ENCODE results near the gene ACOX3. TPM values are rescaled to one million over a fixed set of nuclear protein-coding genes. Genes with fewer than 3 reads are reported as not detected.
A peak's percentile ranks its signal among the peaks of the same experiment; 100 is the strongest.

Gene ACOX3
- polyA plus RNA-seq, 1 of the 3 experiments (the other 2 are of a cell fraction) = 8.4 TPM

DNA sequence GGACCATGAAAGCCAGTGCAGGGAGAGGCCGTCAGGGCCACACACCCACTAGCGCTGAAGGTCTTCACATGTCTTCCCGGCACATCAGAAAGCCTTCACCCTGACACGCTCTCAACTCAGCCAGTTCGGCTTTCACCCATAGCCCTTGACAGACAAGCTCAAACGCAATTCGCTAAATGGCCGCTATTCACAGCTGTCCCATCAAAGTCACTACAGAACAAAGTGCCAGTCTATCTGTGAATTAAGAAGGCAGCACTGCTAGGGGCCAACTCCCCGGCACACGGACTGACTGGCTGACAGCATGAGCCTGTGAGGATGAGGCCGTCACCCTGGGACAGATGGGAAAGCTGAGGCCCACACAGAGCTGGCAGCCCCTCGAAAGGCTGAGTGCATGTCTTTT is 45.7 kb downstream of the ACOX3 start:
- H3K4me2 ChIP-seq = no peak overlapping the region
- TF ChIP-seq FOSL2 (IDR thresholded peaks at IDR 0.05; ENCODE audit: borderline replicate concordance, low read depth) (no peak), TEAD4 (IDR thresholded peaks at IDR 0.05; ENCODE audit: borderline replicate concordance, insufficient read depth) (no peak), MEF2A (IDR thresholded peaks at IDR 0.05; ENCODE audit: borderline replicate concordance, low read depth) (no peak), CHD2 (IDR thresholded peaks at IDR 0.05; ENCODE audit: low read length, partially characterized antibody) (no peak), TCF12 (IDR thresholded peaks at IDR 0.05) (no peak), FOXM1 (IDR thresholded peaks at IDR 0.05; ENCODE audit: low read depth) (no peak), RAD21 (IDR thresholded peaks at IDR 0.05; ENCODE audit: low read length) (no peak), TAF1 (IDR thresholded peaks at IDR 0.05; ENCODE audit: borderline replicate concordance, low read depth, low read length) (no peak), MXI1 (IDR thresholded peaks at IDR 0.05; ENCODE audit: low read depth, low read length) (no peak), JUND (IDR thresholded peaks at IDR 0.05) (no peak), ELF1 (IDR thresholded peaks at IDR 0.05) (no peak), SMC3 (IDR thresholded peaks at IDR 0.05; ENCODE audit: low read depth, low read length) (no peak), EP300 (IDR thresholded peaks at IDR 0.05; ENCODE audit: borderline replicate concordance in 1 of 2, low read depth in 1 of 2, low read length in 1 of 2) (no peak), RXRA (IDR thresholded peaks at IDR 0.05; ENCODE audit: borderline replicate concordance, low read depth) (no peak)
- TF ChIP-seq, protein P1, sequence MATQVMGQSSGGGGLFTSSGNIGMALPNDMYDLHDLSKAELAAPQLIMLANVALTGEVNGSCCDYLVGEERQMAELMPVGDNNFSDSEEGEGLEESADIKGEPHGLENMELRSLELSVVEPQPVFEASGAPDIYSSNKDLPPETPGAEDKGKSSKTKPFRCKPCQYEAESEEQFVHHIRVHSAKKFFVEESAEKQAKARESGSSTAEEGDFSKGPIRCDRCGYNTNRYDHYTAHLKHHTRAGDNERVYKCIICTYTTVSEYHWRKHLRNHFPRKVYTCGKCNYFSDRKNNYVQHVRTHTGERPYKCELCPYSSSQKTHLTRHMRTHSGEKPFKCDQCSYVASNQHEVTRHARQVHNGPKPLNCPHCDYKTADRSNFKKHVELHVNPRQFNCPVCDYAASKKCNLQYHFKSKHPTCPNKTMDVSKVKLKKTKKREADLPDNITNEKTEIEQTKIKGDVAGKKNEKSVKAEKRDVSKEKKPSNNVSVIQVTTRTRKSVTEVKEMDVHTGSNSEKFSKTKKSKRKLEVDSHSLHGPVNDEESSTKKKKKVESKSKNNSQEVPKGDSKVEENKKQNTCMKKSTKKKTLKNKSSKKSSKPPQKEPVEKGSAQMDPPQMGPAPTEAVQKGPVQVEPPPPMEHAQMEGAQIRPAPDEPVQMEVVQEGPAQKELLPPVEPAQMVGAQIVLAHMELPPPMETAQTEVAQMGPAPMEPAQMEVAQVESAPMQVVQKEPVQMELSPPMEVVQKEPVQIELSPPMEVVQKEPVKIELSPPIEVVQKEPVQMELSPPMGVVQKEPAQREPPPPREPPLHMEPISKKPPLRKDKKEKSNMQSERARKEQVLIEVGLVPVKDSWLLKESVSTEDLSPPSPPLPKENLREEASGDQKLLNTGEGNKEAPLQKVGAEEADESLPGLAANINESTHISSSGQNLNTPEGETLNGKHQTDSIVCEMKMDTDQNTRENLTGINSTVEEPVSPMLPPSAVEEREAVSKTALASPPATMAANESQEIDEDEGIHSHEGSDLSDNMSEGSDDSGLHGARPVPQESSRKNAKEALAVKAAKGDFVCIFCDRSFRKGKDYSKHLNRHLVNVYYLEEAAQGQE (IDR thresholded peaks at IDR 0.05; ENCODE audit: low read depth, low read length) = no peak
- TF ChIP-seq, protein P2, sequence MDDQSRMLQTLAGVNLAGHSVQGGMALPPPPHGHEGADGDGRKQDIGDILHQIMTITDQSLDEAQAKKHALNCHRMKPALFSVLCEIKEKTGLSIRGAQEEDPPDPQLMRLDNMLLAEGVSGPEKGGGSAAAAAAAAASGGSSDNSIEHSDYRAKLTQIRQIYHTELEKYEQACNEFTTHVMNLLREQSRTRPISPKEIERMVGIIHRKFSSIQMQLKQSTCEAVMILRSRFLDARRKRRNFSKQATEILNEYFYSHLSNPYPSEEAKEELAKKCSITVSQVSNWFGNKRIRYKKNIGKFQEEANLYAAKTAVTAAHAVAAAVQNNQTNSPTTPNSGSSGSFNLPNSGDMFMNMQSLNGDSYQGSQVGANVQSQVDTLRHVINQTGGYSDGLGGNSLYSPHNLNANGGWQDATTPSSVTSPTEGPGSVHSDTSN (IDR thresholded peaks at IDR 0.05) = no peak
- TF ChIP-seq, protein P3, sequence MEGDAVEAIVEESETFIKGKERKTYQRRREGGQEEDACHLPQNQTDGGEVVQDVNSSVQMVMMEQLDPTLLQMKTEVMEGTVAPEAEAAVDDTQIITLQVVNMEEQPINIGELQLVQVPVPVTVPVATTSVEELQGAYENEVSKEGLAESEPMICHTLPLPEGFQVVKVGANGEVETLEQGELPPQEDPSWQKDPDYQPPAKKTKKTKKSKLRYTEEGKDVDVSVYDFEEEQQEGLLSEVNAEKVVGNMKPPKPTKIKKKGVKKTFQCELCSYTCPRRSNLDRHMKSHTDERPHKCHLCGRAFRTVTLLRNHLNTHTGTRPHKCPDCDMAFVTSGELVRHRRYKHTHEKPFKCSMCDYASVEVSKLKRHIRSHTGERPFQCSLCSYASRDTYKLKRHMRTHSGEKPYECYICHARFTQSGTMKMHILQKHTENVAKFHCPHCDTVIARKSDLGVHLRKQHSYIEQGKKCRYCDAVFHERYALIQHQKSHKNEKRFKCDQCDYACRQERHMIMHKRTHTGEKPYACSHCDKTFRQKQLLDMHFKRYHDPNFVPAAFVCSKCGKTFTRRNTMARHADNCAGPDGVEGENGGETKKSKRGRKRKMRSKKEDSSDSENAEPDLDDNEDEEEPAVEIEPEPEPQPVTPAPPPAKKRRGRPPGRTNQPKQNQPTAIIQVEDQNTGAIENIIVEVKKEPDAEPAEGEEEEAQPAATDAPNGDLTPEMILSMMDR (IDR thresholded peaks at IDR 0.05) = no peak
- TF ChIP-seq, protein P4, sequence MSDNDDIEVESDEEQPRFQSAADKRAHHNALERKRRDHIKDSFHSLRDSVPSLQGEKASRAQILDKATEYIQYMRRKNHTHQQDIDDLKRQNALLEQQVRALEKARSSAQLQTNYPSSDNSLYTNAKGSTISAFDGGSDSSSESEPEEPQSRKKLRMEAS (IDR thresholded peaks at IDR 0.05; ENCODE audit: low read depth) = no peak
- H3K9me3 ChIP-seq = no peaks in the 10 kb centered on the region
- H3K36me3 ChIP-seq (replicated peaks in 1 of 2; ENCODE audit: control insufficient read depth in 1 of 2, insufficient read depth in 2 of 2, low read length in 1 of 2) = peaks cover 11 to 22% of the 10 kb centered on the region in 2 experiments
- no peak overlapping the region for H3K9ac ChIP-seq
- ChIA-PET CTCF (interaction anchor here (0.6 to 6.8 kb wide), 6 partner anchors 9 to 218 kb away, joined by 3 to 41 read pairs (median 10); no protein-coding TSS in a partner anchor), POLR2A (interaction anchor here (0.9 kb wide), 1 partner anchor 9 kb away, joined by 3 read pairs; no protein-coding TSS in a partner anchor)
- whole genome bisulfite sequencing (ENCODE audit: low lambda C conversion rate) = 95% methylated on average over 8 of the region's 12 CpGs
- no peaks in the 10 kb centered on the region for H3K9me2 ChIP-seq
- H3K27ac ChIP-seq (ENCODE audit: low read depth in 2 of 2, low read length in 1 of 2) = peak overlapping the region; percentile 86 to 88; a peak in 1 of 4 replicates
- H3K4me1 ChIP-seq (ENCODE audit: control insufficient read depth in 1 of 2, insufficient read depth in 2 of 2, low read depth in 1 of 2, low read length in 1 of 2) = peaks cover 14 to 44% of the 10 kb centered on the region in 2 experiments
- H3K4me3 ChIP-seq (ENCODE audit: low read depth in 2 of 2, low read length in 1 of 2) = no peak overlapping the region
- H3K79me2 ChIP-seq (ENCODE audit: insufficient read depth) = no peaks in the 10 kb centered on the region
- H3F3A ChIP-seq (replicated peaks; ENCODE audit: insufficient read depth) = peaks cover 12% of the 10 kb centered on the region
- no peak for DNase-seq
- no peaks in the 10 kb centered on the region for H4K20me1 ChIP-seq (ENCODE audit: insufficient read depth)
- H3K27me3 ChIP-seq (ENCODE audit: insufficient read depth) = no peaks in the 10 kb centered on the region
- H2AFZ ChIP-seq (ENCODE audit: low read depth) = no peak overlapping the region
